Measurements from ENCODE around the gene C10orf120. TPM values are rescaled to one million over a fixed set of nuclear protein-coding genes. Genes with fewer than 3 reads are reported as not detected.

C10orf120 gene
- total and polyA plus RNA-seq, 9 donors: not detected

DNA sequence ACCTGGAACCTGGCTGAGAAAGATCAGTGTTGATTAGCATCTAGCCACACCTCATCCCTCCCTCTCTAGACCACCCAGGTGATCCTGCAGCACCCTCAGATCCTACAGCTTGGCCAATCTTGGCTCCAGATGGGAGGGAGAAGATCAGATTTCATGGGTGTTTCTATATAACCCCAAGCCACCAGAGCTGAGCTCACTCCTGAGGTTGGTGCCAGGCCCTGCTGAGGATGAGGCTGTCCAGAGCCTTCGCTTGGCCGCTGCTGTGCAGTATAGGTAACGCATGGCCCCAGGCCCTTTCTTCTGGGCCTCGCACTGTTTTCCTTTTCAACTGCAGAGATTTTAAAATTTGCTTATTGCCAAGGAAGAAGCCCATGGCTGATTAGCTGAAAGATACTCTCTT is 27.0 kb downstream of the C10orf120 start:
- Histone ChIP-seq H3K4me1 (ENCODE audit: insufficient read depth) (no peaks in the 10 kb centered on the region), H3K36me3 (no peaks in the 10 kb centered on the region), H3K27me3 (no peaks in the 10 kb centered on the region), H3K9me3 (no peaks in the 10 kb centered on the region), H3K4me3 (no peak overlapping the region), H3K27ac (no peak overlapping the region)
- intact Hi-C loops (cut with DNase I): no loop called here
- no peak for DNase-seq
- 88 to 92% (median 91%) methylated on average over 4 of the region's 4 CpGs for WGBS, 3 donors
- no peak for TF ChIP-seq POLR2A (IDR thresholded peaks at IDR 0.05)
- TF ChIP-seq, protein P1, sequence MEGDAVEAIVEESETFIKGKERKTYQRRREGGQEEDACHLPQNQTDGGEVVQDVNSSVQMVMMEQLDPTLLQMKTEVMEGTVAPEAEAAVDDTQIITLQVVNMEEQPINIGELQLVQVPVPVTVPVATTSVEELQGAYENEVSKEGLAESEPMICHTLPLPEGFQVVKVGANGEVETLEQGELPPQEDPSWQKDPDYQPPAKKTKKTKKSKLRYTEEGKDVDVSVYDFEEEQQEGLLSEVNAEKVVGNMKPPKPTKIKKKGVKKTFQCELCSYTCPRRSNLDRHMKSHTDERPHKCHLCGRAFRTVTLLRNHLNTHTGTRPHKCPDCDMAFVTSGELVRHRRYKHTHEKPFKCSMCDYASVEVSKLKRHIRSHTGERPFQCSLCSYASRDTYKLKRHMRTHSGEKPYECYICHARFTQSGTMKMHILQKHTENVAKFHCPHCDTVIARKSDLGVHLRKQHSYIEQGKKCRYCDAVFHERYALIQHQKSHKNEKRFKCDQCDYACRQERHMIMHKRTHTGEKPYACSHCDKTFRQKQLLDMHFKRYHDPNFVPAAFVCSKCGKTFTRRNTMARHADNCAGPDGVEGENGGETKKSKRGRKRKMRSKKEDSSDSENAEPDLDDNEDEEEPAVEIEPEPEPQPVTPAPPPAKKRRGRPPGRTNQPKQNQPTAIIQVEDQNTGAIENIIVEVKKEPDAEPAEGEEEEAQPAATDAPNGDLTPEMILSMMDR (IDR thresholded peaks at IDR 0.05): no peak

DNA sequence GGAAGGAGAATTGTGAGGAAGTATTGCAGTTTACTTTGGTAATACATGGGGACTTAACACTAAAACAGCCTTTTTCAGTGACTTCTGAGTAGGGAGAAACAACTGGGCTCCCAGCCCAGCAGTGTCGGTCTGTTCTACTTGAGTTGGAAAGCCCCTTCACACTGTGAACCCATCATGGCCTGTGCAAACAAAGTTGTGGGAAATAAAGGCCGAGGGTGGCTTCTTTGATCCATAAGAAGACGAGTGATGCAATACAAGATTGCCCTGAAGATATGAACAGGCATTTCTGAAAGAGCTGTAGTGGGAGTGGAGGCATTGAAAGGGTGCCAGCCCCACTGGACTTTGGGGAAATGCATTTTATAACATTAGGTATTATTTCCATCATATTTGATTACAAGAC is 28.3 kb downstream of the C10orf120 start:
- TF ChIP-seq EP300 (IDR thresholded peaks at IDR 0.05): no peak
- no peaks in the 10 kb centered on the region for H3K36me3 ChIP-seq
- H3K9me3 ChIP-seq: no peaks in the 10 kb centered on the region
- no peak overlapping the region for H3K4me3 ChIP-seq
- no peak for DNase-seq
- intact Hi-C loops (cut with DNase I): no loop called here
- no peaks in the 10 kb centered on the region for H3K27me3 ChIP-seq
- 39 to 52% (median 42%) methylated on average over 3 of the region's 3 CpGs for WGBS, 3 donors
- no peak overlapping the region for H3K27ac ChIP-seq
- H3K4me1 ChIP-seq (ENCODE audit: insufficient read depth): no peaks in the 10 kb centered on the region

DNA sequence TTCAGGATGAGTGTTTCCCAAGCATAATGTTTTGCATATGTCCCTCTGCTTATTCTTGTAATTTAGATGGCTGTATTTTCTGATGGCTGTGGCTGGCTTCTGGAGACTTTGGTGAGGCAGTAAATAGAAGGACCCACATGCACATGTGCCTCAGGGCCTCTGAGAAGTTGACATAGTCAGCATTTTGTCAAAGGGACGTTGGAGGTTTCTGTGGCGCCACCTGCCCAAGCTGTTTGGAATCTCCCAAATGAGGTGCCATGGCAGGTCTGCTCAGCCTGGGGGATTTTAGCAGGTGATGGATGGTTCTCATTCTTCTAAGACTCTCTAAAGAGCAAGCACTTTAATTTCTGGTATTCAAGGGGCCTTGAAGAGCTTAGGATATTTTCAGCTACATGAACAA is 29.8 kb downstream of the C10orf120 start:
- Histone ChIP-seq H3K27ac (no peak overlapping the region), H3K4me3 (no peak overlapping the region), H3K4me1 (ENCODE audit: insufficient read depth) (no peaks in the 10 kb centered on the region), H3K27me3 (no peaks in the 10 kb centered on the region), H3K9me3 (no peaks in the 10 kb centered on the region), H3K36me3 (no peaks in the 10 kb centered on the region)
- 64 to 80% (median 75%) methylated on average over 2 of the region's 2 CpGs for WGBS, 3 donors
- TF ChIP-seq, protein P1 (IDR thresholded peaks at IDR 0.05): no peak
- TF ChIP-seq EP300 (IDR thresholded peaks at IDR 0.05) (no peak), POLR2A (IDR thresholded peaks at IDR 0.05) (no peak)
- DNase-seq: no peak
- intact Hi-C loops (cut with DNase I): no loop called here

DNA sequence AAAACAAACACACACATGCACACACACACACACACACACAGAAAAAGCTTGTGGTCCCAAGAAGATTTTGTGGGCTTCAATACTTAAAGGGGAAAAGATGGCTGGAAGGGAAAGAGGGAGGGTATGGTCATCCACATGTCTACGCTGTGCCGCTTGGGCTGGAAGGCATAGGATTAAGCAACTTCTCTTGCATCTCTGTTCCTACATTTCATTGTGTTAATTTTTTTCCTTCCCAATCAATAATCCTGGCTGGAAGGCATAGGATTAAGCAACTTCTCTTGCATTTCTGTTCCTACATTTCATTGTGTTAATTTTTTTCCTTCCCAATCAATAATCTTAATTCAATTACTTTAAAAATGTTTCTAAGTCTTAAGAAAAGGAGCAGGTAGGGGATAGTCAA is 30.6 kb downstream of the C10orf120 start:
- Histone ChIP-seq H3K9me3 (no peaks in the 10 kb centered on the region), H3K4me1 (ENCODE audit: insufficient read depth) (no peaks in the 10 kb centered on the region), H3K27me3 (no peaks in the 10 kb centered on the region), H3K27ac (no peak overlapping the region), H3K36me3 (no peaks in the 10 kb centered on the region), H3K4me3 (no peak overlapping the region)
- TF ChIP-seq, protein P1 (IDR thresholded peaks at IDR 0.05): no peak
- no peak for TF ChIP-seq POLR2A (IDR thresholded peaks at IDR 0.05)
- TF ChIP-seq EP300 (IDR thresholded peaks at IDR 0.05): no peak
- 96 to 98% (median 97%) methylated on average over 2 of the region's 2 CpGs for WGBS, 3 donors
- DNase-seq: no peak
- intact Hi-C loops (cut with DNase I): no loop called here

DNA sequence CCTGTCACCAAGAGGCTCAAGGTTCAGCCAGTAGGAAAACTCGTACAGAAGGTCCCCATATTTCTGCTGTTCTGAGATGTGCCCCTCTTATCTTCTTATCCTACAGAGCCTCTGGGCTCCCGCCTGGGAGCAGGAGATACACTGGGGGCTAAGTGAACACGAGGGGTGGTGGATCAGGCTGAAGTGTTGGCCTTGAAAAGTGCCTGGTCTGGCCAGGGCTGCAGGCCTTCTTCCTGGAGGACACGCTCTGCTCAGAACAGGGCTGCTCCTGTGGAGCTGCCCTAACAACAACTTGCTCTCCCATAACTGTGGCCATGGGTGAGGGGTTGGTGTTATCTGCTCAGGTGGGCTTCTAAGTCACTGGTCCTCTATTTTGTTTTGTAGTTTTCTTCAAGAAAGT is 33.7 kb downstream of the C10orf120 start:
- no peak overlapping the region for H3K4me3 ChIP-seq
- no peaks in the 10 kb centered on the region for H3K27me3 ChIP-seq

More for the DNA sequence above, 33.7 kb downstream of the C10orf120 start:
- H3K4me1 ChIP-seq (ENCODE audit: insufficient read depth): no peaks in the 10 kb centered on the region
- no peaks in the 10 kb centered on the region for H3K36me3 ChIP-seq
- DNase-seq: no peak
- TF ChIP-seq, protein P1 (IDR thresholded peaks at IDR 0.05): no peak
- TF ChIP-seq EP300 (IDR thresholded peaks at IDR 0.05) (no peak), POLR2A (IDR thresholded peaks at IDR 0.05) (no peak)
- 34 to 56% (median 44%) methylated on average over 4 of the region's 4 CpGs for WGBS, 3 donors
- H3K27ac ChIP-seq: no peak overlapping the region
- no peaks in the 10 kb centered on the region for H3K9me3 ChIP-seq
- intact Hi-C loops (cut with DNase I): no loop called here
